Stimulated activated CD4-positive, alpha-beta T cell treated with anti-CD3 and anti-CD28 coated beads, Interleukin-4, amount 100 ng/mL, for 48 hours (primary cell): Measurements from ENCODE around the gene FBLN2.

Experiments
- DNase-seq, 2 donors: peaks; one replicate each; pipeline ENCODE4 v3.0.0-alpha.2; 2020; ENCODE audit warnings: low read depth in 2 of 2

FBLN2 gene

DNA sequence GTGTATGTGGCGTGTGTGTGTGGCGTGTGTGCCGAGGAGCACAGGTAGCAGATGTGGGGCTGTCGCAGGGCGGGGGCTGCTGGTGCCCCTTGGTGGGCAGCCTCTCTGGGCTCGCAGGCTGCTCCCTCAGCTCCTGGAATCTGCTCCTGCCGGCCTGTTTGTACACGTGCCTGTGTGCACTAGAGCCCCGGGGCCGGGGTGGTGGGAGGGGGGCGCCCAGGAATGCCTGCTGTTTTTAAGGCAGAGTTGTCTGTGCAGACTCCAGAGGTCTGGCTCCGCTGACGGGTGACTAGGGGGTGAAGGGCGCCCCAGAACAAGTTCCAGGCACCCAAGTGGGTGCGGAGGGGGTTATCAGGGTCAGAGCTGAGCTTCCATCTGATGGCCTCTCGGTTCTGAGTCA is 112.2 kb downstream of the FBLN2 start:
- DNase-seq: no peak

DNA sequence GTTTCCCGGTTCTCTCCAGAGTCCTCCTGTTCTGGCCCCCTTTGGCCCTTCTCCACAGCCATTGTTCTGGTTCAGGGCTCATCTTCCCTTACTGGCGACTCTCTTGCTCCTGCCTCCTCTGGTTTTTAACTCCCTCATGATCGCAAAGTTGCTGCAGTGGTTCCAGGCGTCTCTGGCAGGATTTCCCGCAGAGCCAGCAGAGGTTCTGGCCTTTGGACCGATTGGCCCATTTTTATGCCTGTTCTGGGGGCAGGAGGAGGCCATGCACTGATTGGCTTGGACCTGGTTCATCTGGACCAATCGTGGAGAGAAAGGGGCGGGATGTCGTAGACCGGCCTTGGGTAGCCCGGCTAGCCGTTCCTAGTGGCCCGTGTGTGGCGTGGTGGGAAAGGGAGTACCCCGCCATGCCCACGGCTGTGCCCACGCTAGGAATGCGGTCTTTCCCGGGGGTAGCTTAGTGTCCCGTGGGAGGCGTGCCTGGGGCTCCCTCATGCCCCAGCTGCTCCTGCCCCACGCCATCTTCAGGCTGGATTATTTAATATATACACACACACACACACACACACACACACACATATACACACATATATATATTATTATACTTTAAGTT is 113.4 kb downstream of the FBLN2 start:
- no peak for DNase-seq

DNA sequence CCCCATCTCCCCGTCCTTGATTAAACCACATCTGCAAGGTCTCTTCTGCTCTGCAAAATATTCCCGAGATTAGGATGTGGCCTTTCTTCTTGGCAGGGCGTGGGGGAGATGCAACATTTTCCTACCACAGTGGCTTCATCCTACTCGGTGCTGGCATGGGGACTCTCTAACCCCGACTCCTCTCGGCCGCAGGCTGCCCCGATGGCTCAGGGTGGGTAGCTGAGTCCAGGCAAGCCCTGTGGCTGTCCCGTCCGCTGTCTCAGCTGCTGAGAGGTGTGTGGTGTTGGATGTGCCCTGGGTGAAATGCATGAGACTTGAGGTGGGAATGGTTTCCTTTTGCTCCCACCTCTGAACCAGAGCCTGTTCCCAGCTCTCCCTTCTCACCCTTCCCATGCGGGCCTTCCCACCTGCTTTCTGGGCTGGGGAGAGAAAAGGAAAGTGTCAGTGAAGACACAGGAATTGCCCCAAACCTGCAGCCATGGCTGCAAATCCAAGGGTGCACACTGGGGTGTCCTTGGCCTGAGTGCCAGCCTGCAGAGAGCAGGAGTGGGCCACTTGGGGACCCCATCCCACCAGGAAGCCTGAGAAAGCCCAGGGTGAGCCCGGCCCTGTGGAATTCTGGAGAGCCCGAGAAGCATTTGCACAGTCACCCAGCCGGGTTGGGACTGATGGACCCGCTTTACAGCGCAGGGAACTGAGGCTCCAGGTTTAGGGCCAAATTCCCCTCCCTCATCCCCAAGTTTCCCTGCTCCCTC is 115.0 kb downstream of the FBLN2 start:
- no peak for DNase-seq

DNA sequence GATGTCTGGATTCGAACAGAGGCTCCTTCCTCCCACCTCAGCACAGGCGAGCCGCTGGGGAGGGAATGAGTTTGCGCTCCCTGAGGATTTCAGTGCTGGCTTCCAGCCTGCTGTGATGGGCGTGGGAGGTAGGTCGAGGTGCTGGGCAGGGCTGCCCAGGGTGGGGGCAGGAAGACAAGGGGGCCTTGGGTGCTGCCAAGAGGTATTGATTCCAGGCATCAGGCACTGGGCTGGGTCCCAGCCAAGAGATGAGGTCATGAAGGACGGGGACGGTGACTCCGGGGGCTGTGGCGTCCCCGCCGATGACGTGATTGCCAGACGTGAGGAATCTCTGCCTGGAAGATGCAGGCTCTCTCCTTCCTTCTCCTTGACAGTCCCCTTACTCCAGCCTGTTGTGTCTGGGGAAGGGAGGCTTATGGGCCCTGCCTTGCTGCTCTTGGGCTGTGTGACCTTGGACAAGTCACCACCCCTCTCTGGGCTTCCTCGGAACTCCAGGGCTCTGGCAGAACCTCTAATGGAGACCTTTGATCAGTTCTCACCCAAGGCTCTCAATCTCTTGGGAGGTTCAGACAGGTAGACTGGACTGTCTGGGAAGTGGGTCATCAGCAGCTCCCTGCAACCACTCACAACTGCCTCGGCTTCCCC is 116.8 kb downstream of the FBLN2 start:
- no peak for DNase-seq

DNA sequence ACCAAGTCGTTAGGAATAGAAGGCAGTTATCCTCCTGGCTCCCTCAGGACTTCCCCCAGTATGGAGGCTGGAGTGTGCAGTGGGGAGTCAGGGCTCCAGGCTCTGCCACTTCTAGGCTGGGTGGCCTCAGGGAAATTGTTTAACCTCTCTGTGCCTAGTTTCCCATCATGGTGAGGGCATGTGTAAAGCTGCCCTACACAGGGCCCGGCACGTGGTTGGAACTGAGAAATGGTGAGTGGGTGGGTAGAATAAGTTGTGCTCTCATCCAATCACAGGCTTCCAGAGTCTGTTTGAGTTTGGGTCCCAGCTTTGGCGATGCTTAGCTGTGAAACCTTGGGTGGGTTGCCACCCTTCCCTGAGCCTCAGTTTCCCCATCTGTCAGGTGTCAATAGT is 117.3 kb downstream of the FBLN2 start:
- DNase-seq: no peak

DNA sequence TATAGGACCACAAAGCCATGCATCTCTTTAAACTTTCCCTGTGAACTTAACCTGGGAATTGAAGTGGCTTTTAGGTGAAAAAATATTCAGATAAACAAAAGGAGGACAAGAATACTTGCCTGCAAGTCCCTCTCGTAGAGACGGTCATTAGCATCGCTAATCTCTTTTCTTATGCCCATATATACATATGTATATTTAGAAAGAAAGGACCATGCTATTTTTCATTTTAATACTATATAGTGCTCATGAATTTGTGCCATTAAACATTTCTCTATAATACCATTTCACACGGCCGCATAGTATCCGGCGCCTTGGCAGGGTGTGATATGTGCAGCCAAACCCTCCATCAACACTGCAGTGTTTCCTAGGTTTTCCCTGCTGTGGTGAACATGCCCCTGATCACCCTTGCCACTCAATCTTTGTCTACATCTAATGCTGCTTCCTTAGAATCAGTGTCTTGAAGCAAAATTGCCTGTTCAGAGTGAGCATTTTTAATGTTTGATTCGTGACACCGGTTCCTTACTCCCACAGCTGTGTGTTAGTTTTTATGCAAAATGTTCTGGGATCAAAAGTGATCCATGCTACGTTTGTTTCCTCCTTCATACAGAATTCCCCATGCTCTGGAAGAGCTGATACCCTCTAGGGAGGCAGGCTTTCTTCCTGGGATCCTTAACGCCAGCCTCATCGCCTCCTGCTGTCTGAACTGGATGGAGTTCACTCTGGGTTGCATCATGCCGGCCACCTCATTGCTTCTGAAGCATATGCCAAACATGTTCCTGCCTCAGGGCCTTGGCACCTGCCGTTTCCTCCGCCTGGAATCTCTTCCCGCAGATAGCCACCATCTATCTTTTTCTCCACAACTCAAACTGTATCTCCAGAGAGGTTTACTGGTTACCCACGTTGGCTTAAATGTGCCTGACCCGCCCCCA is 118.1 kb downstream of the FBLN2 start:
- DNase-seq: no peak

DNA sequence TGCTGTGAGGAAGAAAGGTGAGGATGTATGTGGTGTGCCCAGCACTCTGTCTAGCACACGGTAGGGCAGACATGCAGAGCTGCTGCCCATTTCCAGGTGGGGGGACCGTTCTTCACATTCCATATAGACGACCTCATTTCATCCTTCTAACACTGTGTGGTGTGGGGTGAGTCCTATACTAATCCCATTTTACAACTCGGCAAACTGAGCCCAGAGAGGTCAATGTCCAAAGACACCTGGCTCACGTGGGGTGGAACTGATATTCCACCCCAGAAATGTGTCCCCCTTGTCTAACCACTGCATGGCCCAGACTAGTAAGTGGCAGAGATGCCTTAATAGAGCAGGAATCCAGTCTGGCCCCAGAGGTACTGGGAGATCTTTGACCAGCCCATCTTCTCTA is 119.2 kb downstream of the FBLN2 start:
- no peak for DNase-seq

DNA sequence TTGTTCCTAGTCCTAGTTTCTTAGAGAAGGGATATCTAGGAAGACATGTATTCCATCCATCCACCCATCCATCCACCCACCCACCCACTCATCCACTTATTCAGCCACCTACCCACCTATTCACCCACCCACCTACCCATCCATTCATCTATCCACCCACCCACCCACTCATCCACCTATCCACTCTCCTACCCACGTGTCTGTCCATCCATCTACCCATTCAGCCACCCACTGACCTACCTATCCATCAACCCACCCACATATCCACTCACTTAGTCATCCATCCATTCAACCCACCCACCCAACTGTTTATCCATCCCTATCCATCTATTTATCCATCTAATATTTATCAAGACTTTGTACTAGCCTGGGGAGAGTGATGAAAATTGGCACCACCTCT is 120.5 kb downstream of the FBLN2 start:
- DNase-seq: no peak

DNA sequence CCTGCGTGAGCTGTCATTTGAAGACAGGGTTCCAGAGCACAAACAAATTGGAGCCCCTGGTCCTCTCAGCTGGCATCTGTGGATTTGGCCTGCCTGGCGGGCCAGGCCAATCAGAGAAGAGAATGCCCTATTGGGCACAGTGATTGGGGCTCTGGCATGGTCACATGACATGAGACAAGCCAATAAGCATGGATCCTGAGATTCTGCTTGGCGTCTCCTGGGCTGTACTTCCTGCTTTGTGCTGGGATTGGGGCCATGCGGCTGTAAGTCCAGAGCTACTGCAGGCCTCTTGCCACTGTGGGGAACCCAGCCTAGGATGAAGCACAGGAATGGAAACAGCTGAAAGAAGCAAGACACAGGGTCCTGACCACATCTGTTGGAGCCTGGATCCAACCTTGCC is 121.4 kb downstream of the FBLN2 start:
- no peak for DNase-seq

DNA sequence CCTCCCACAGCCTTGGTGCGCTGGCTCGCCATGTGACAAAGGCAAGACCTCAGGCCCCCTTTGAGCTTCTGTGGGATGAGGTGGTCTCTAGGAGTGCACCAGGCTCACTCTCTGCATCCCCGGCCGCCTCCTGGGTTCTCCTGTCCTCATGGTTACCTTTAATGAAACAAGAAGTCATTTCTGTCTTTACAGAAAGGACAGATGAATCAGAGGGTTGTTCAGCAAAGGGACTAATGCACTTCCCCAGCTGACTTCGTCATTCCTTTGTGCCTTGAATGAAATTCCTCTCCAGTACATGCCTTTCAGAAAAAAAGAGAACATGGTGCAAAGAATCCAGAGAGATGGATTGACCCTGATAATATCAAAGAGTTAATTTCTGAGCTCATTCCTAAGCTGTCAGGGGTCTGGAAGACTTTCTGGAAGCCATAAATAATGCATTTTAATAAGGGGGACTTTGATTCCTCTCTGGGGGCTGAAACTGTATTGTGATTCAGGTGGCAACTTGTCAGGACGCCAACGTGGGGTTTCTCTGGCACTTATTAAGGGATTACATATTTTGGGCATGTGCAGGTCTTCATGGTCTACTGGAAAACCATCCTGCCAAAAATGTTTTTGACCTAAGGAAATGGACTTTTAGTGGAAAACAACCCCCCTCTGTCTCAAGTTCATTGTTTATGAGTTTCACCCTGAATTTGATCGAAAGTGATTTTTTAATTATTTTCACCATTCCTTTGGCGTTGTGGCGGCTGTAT is 122.7 kb downstream of the FBLN2 start:
- DNase-seq: no peak

DNA sequence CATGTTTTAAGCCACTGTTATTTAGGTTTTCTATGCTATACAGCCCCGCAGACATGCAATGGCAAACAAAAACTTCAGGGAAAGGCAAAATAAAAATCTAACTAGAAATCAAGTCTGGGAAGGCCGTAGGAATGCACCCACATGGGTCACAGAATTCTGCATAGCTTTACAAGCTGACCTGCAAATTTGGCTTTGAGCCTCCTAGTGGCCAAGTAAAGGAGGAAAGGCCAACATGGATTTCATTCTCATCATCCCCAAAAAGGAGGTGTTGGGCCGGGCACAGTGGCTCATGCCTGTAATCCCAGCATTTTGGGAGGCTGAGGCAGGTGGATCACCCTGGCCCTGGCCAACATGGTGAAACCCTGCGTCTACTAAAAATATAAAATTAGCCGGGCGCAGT is 124.3 kb downstream of the FBLN2 start:
- DNase-seq: no peak

DNA sequence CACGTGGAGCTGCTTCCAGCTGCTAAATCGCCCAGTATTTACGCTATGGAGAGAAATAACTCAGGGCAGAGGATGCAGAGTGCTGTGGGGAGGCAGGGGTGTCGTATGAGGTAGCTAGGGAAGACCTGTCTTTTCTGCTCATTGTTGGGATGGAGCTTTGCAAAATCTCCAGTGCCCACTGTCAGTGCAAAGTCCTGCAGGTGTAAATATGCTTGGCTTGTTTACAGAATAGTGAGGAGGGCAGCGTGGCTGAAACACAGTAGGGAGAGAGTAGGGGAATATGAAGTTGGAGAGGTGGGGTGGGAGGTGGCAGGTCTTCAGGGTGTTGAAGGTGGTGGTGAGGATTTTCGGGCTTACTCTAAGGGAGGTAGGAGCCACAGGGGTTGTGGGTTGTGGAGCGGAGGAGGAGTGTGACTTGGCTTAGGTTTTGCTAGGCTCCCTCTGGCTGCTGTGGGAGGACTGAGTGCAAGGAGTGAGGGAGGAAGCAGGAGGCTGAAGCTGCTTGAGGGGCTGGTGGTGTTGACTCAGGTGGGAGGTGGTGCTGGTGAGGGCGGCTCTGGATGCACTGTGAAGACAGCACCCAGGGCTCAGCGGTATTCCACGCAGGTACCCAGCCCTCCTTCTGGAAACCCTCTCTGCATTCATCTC is 125.7 kb downstream of the FBLN2 start:
- DNase-seq: no peak

DNA sequence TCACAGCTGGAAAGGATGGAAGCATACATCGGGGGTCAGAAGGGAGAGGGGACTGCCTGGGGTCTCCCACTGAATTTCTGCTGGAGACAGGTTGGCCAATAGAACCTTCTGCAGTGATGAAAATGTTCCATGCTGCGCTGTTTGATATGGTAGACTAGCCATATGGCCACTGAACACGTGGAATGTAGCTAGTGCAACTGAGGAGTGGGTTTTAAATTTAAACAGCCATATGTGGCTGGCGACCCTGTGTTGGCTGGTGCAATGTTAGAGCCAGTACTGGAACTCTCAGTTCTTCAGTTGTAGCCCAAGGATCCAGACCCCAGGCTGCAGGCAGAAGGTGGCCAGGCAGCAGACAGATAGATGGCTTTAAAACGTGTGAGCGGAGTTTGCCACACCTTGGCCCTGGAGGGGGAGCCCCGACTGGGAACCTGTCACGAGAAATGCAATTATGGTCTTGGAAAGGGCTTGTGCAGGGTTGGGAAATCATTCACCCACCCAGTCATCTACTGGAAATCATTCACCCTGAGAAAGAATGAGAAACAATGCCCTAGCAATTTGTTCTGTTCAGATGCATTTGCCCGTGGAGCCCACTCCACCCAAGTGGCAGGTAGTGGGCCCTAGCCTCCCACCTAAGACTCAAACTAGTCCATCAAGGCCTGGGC is 127.6 kb downstream of the FBLN2 start:
- no peak for DNase-seq

DNA sequence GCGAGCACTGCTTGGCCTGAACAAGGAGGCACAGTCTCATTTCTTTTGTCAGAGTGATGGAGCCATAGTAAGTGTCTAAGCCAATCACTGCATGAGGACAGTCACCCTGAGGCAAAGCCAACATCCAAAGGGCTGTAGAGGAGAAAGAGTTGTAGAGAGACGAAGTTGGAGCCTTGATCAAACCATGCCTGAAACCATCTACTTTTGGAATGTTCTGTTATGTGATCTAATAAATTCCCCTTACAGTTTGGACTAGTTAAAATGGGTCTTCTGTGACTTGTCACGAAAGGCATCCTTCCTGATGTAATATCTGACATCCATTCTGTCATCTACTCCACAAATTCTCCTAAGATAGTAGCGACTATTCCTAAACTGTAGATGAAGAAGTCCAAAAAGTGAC is 128.3 kb downstream of the FBLN2 start:
- DNase-seq: no peak

DNA sequence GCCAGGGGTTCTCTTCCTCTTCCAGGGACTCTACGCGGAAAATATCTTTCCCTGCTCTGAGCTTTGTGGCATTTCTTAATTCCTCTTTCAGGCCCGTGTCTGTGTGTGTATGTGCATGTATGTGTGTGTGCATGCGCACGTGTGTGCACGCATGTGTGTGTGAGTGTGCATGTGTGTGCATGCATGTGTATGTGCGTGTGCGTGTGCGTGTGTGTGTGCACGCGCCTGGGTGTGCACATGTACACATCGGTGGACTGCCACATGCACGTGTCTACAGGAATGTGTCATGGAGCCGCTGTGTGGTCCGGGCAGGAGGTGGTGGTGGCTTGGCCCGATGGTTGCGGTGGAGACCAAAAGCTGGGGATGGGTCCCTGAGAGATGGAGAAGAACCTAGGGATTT is 133.0 kb downstream of the FBLN2 start:
- no peak for DNase-seq

DNA sequence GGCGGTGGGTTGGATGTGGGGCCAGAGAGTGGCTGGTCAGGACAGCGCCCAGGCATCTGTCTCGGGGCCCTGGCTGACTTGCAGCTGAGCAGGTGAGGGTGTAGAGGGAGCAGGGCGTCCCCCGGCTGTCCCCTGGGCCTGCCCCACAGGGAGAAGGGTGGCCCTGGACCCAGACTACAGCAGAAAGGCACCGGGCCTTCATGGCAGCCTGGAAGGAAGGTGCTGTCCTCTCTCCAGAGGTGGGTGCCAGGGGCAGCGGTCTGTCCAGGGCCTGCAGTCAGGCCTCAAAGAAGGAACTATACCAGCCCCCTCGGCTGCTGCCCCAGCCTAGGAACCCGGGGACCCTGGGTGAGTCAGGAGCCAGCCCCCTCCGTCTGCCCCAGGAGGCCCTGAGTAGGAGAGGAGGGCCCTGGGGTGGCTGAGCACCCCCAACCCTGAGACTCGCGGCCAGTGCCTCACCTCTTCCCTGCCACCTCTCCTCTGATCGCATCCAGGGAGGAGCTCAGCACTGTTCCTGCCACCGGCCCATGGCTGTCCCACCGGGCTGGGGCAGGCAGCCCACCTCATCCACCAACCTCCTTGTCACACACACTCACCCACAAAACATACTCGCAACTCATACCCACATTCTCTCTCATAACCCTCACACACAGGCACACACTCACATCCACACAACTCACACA is 133.5 kb downstream of the FBLN2 start:
- DNase-seq: no peak

DNA sequence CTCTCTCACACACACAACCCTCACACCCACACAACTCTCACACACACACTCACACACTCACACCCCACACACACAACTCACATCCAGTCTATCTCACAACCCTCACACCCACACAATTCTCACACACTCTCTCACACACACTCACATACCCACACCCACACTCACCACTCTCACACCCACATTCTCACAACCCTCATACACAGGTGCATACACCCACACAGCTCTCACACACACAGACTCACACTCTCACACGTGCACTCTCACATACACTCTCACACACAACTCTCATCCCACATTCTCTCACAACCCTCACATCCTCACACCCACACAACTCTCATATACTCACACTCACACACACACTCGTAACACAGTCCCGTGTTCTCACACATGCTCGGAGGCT is 134.4 kb downstream of the FBLN2 start:
- DNase-seq: no peak

DNA sequence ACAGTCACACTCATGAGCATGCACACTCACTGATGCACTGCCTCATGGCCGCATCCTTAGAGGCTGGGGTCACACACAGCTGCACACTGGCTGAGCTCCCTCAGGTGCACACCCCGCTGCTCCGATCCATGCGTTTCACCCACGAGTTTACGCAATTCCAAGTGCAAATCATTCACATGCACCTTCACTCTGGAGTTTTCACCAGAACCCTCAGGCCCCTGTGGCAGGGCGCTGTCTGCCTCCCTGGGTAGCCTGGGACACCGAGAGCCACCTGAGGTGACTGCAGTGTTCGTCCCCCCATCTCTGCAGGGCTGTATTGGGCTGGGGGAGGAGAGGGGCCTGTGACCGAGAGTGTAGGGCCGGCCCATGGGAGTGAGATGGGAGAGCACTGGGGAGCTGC is 134.8 kb downstream of the FBLN2 start:
- no peak for DNase-seq

DNA sequence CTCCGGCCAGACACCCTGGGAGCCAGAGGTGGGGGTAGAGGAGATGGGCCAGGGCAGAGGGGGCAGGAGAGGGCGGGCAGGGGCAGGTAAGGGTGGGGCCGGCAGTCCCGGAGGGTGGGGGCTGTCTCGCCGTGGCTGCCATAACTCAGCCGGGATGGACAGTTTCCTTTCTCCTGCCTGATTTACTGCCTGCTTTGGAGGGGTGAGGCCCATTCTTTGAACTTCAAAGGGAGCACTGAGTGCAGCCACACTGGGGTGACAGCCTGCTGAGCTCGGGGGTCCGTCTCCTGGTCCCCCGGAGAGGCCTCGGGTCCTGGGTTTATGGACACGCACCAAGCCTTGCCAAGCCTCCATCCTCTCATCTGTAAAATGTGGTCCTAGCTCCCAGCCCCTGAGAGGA is 135.4 kb downstream of the FBLN2 start:
- no peak for DNase-seq

DNA sequence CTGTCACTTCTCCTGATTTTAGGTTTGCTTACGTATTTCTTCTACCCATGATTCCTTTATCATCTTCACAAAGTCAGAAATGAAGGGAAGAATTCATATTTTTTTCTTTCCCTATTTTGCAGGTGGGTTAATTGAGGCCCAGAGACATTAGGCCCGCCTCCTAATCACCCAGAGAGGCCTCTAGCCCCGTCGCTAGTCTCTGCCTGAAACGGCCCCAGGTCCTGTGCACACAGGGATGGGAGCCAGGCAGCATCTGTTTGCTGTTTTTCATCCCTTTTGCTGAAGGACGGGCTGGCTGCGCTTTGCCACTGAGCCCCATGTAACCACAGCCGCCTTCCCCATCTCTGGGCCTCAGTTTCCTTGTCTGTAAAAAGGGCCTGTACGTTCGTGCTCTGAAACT is 135.9 kb downstream of the FBLN2 start:
- DNase-seq: no peak
